Measurements from ENCODE around the gene HBE1. TPM values are rescaled to one million over a fixed set of nuclear protein-coding genes. Genes with fewer than 3 reads are reported as not detected.

Gene HBE1
- total RNA-seq, 1 donor from 2014 or later, result 1.3 TPM

DNA sequence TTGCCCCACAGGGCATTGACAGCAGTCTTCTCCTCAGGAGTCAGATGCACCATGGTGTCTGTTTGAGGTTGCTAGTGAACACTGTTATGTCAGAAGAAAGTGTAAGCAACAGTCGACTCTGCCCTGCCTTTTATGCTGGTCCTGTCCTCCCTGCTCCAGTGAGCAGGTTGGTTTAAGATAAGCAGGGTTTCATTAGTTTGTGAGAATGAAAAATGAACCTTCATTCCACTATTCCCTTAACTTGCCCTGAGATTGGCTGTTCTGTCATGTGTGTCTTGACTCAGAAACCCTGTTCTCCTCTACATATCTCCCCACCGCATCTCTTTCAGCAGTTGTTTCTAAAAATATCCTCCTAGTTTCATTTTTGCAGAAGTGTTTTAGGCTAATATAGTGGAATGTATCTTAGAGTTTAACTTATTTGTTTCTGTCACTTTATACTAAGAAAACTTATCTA lies 35.3 kb downstream of the HBE1 start, which contains the start of gene HBD:
Gene HBD, minus strand, starts transcription at position 103 of the 454 bp plus-strand sequence. Its CDS starts 50 bp downstream, at position 53.
- Mint-ChIP-seq H3K27me3 (peaks cover 4% of the 10 kb centered on the region), H3K4me1 (ENCODE audit: unreplicated experiment) (peaks cover 5% of the 10 kb centered on the region), H3K4me3 (no peak within 1 kb of the TSS), H3K36me3 (no peaks in the 10 kb centered on the region), H3K27ac (no peak within 1 kb of the TSS), H3K9me3 (no peaks in the 10 kb centered on the region)
- TF ChIP-seq, protein P1, sequence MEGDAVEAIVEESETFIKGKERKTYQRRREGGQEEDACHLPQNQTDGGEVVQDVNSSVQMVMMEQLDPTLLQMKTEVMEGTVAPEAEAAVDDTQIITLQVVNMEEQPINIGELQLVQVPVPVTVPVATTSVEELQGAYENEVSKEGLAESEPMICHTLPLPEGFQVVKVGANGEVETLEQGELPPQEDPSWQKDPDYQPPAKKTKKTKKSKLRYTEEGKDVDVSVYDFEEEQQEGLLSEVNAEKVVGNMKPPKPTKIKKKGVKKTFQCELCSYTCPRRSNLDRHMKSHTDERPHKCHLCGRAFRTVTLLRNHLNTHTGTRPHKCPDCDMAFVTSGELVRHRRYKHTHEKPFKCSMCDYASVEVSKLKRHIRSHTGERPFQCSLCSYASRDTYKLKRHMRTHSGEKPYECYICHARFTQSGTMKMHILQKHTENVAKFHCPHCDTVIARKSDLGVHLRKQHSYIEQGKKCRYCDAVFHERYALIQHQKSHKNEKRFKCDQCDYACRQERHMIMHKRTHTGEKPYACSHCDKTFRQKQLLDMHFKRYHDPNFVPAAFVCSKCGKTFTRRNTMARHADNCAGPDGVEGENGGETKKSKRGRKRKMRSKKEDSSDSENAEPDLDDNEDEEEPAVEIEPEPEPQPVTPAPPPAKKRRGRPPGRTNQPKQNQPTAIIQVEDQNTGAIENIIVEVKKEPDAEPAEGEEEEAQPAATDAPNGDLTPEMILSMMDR (conservative IDR thresholded peaks at IDR 0.05), result no peak
- no peak for DNase-seq (ENCODE audit: extremely low spot score, unreplicated experiment)

GRCh38 chr11:5233307-5233706 lies 36.4 kb downstream of the HBE1 start:
- no peak for DNase-seq (ENCODE audit: extremely low spot score, unreplicated experiment)
- no peaks in the 10 kb centered on the region for H3K9me3 Mint-ChIP-seq
- peaks cover 5% of the 10 kb centered on the region for H3K4me1 Mint-ChIP-seq (ENCODE audit: unreplicated experiment)
- no peak overlapping the region for H3K27ac Mint-ChIP-seq
- TF ChIP-seq, protein P1 (conservative IDR thresholded peaks at IDR 0.05), result no peak
- no peaks in the 10 kb centered on the region for H3K36me3 Mint-ChIP-seq
- H3K27me3 Mint-ChIP-seq, result peaks cover 4% of the 10 kb centered on the region
- no peak overlapping the region for H3K4me3 Mint-ChIP-seq

- Mint-ChIP-seq H3K4me1 (ENCODE audit: unreplicated experiment) (peaks cover 5% of the 10 kb centered on the region), H3K4me3 (no peak overlapping the region), H3K27ac (no peak overlapping the region), H3K36me3 (no peaks in the 10 kb centered on the region), H3K9me3 (no peaks in the 10 kb centered on the region), H3K27me3 (peaks cover 4% of the 10 kb centered on the region)
- no peak for DNase-seq (ENCODE audit: extremely low spot score, unreplicated experiment)
- TF ChIP-seq, protein P1 (conservative IDR thresholded peaks at IDR 0.05), result no peak
Measured at GRCh38 chr11:5232821-5233220, 36.9 kb downstream of the HBE1 start.

- Mint-ChIP-seq H3K27ac (no peak overlapping the region), H3K4me1 (ENCODE audit: unreplicated experiment) (peaks cover 5% of the 10 kb centered on the region), H3K36me3 (no peaks in the 10 kb centered on the region), H3K9me3 (no peaks in the 10 kb centered on the region), H3K27me3 (peaks cover 4% of the 10 kb centered on the region), H3K4me3 (no peak overlapping the region)
- DNase-seq (ENCODE audit: extremely low spot score, unreplicated experiment), result no peak
- TF ChIP-seq, protein P1 (conservative IDR thresholded peaks at IDR 0.05), result no peak
Measured at GRCh38 chr11:5232176-5232575, 37.6 kb downstream of the HBE1 start.

GRCh38 chr11:5231111-5231510 lies 38.6 kb downstream of the HBE1 start:
- no peaks in the 10 kb centered on the region for H3K9me3 Mint-ChIP-seq
- H3K27ac Mint-ChIP-seq, result no peak overlapping the region
- H3K27me3 Mint-ChIP-seq, result peaks cover 4% of the 10 kb centered on the region
- H3K4me1 Mint-ChIP-seq (ENCODE audit: unreplicated experiment), result peaks cover 5% of the 10 kb centered on the region
- H3K4me3 Mint-ChIP-seq, result no peak overlapping the region
- DNase-seq (ENCODE audit: extremely low spot score, unreplicated experiment), result no peak
- TF ChIP-seq, protein P1 (conservative IDR thresholded peaks at IDR 0.05), result no peak
- no peaks in the 10 kb centered on the region for H3K36me3 Mint-ChIP-seq

GRCh38 chr11:5230266-5230665 lies 39.5 kb downstream of the HBE1 start:
- TF ChIP-seq, protein P1 (conservative IDR thresholded peaks at IDR 0.05), result no peak
- Mint-ChIP-seq H3K27ac (no peak overlapping the region), H3K4me3 (no peak overlapping the region), H3K27me3 (no peaks in the 10 kb centered on the region), H3K4me1 (ENCODE audit: unreplicated experiment) (peaks cover 5% of the 10 kb centered on the region), H3K9me3 (no peaks in the 10 kb centered on the region), H3K36me3 (no peaks in the 10 kb centered on the region)
- no peak for DNase-seq (ENCODE audit: extremely low spot score, unreplicated experiment)

All from type B pancreatic cell (in vitro differentiated cells).